Ovary (tissue), 9 donors: Measurements from ENCODE around the gene RBFOX2. TPM values are rescaled to one million over a fixed set of nuclear protein-coding genes. Genes with fewer than 3 reads are reported as not detected.

Source experiments
- DNase-seq, 5 donors: peaks; one replicate each; pipeline ENCODE4 v3.0.0-alpha.2; 2019 to 2020
- H3K27ac ChIP-seq, 2 donors: fragments of 200-600 bp; one replicate each; pipeline versions ENCODE4 v1.5.1 to v1.8.0; 2019 to 2022
- H3K27me3 ChIP-seq: fragments of 200-600 bp; one replicate; pipeline ENCODE4 v1.8.0; 2022
- H3K36me3 ChIP-seq: fragments of 200-600 bp; sonication (generic); one replicate; pipeline ENCODE4 v1.5.1; 2019
- H3K4me1 ChIP-seq: one replicate; pipeline ENCODE4 v1.8.1; 2013; ENCODE audit warnings: mild to moderate bottlenecking, moderate library complexity; ENCODE audit not compliant: insufficient read depth
- H3K4me3 ChIP-seq: fragments of 200-600 bp; sonication (generic); one replicate; pipeline ENCODE4 v1.5.1; 2017
- H3K9me3 ChIP-seq, 2 donors: fragments of 200-600 bp in 1 of 2; sonication (generic) in 1 of 2; one replicate each; pipeline versions ENCODE4 v1.5.1 to v1.8.1; 2013 to 2019; ENCODE audit warnings: mild to moderate bottlenecking in 1 of 2, moderate library complexity in 1 of 2
- EP300 ChIP-seq: sonication (generic); formaldehyde crosslinking; IDR thresholded peaks from one replicate; pipeline ENCODE4 v1.6.1; 2017; ENCODE audit warnings: antibody characterized with exemption
- POLR2A ChIP-seq: fragments of 450-650 bp; IDR thresholded peaks from one replicate; pipeline ENCODE4 v1.6.1; 2017; ENCODE audit warnings: antibody characterized with exemption, mild to moderate bottlenecking, moderate library complexity
- WGBS, 3 donors: extraction: QIAGEN DNeasy Blood & Tissue Kit in 1 of 3; methylation state at CpG; one replicate each; pipeline versions ENCODE4 v1.1.5 to v1.1.7; 2013 to 2017; 5-methylcytosine and 5-hydroxymethylcytosine counted together
- intact Hi-C, 4 donors: fragments of 100-400 bp; cut with DNase I; formaldehyde crosslinking; loops; one replicate each; pipeline versions ENCODE4 v1.11.0 to v1.15.1; 2022 to 2023
- polyA plus RNA-seq, 2 donors: library from polyadenylated mRNA; stranded (reverse); fragments of 200-250 nt in 1 of 2; fragments of 350-450 nt in 1 of 2; fragmentation: Illumina TruSeq in 1 of 2; extraction: RNeasy Lipid Tissue Mini Kit (QIAGEN cat#74804) in 1 of 2; gene quantifications; one replicate each; pipeline ENCODE4 v1.2.3, GENCODE V29; 2013 to 2014
- total RNA-seq, 7 donors: library from RNA; depleted of rRNA in 2 of 7; stranded (reverse); fragments of >200 nt in 2 of 7; fragmentation: NEBNext Ultra II Directional in 3 of 7; extraction: Animal tissue kit (Norgen Biotek cat#: 25700) in 3 of 7; gene quantifications; one replicate each; pipeline versions ENCODE4 v1.1.0 to v1.2.4, GENCODE V29; 2016 to 2023
- TF ChIP-seq, protein P1 (sequence below), 3 donors: fragments of 450-650 bp in 2 of 3; fragments of 200-600 bp in 1 of 3; IDR thresholded peaks; one replicate each; pipeline versions ENCODE4 v1.5.1 to v1.8.0; 2016 to 2022; ENCODE audit warnings: antibody characterized with exemption in 3 of 3, mild to moderate bottlenecking in 1 of 3
- donor health status: DM: no; HTN: no; CAD: no; lungs with moderate emphysema.
- donor health status: DM: no; HTN: no; CAD: no.
- donor health status: Bipolar disorder and iron deficiency.
- donor health status: DM: yes; HTN: yes; CAD: no.
- donor health status: DM: no; HTN: no; CAD: no.
- donor health status: DM: yes; HTN: yes; CAD: no.

RBFOX2 gene
- total and polyA plus RNA-seq, 9 donors: 68.7 to 140 (median 128) TPM

DNA sequence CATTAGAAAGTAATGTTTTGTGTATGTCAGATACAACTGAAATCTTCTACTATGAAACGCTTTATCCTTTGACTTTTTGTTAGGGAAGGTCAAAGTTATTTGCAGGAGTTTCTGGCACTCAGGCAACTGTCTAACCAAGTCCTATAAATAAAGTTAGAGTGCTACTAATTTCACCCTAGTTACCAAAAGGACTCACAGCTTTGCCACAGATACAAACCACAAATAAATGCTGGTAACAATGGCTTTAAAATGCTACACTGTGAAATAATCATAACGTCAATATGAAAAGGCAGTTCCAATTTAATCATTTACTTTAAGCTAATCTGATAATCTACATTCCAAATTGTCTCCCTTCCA is 124.3 kb downstream of the RBFOX2 start:
- intact Hi-C loops: loop anchor here in 1 of 4 donors (10.0 kb wide), 1 partner anchor 60 kb away; no protein-coding TSS in a partner anchor
- 33 to 46% (median 42%) methylated on average over 2 of the region's 2 CpGs for WGBS, 3 donors
- peaks cover 13% of the 10 kb centered on the region for H3K4me1 ChIP-seq

DNA sequence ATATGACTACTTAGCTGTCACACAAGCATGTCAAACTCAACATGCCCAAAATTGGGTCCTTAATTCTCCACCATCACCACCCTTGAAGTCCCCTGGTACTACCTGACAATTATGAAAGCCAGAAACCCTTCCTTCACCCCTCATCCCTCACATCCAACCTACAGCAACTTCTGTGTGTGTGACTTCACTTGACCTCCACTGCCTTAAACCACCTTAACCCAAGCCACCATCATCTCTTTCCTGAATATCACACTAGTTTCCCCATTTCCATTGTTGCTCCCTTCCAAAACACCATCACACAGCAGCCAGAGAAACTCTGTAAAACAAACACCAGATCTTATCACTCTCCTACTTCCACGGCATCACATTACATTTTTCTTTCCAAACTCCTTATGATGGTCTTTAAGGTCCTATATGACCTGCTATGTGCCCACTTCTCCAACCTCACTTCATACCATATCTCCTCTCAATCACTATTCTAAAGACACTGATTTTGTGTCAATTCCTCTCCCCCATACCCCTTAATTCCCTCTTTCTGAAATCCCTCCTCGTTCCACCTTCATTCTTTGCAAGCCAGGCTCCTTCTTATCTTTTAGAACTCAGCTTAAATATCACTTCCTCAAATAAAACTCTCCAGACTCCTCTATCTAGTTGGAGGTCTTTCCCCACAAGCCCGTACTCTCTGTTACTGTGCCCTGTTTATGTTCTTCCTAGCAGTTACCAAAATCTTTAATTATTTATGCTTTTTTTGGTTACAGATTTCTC is 124.9 kb downstream of the RBFOX2 start:
- no peaks in the 10 kb centered on the region for H3K27me3 ChIP-seq
- H3K27ac ChIP-seq: no peak overlapping the region
- intact Hi-C loops: loop anchor here in 1 of 4 donors (10.0 kb wide), 1 partner anchor 59 kb away; no protein-coding TSS in a partner anchor
- H3K36me3 ChIP-seq: no peaks in the 10 kb centered on the region
- TF ChIP-seq EP300 (no peak), POLR2A (no peak)
- TF ChIP-seq, protein P1, sequence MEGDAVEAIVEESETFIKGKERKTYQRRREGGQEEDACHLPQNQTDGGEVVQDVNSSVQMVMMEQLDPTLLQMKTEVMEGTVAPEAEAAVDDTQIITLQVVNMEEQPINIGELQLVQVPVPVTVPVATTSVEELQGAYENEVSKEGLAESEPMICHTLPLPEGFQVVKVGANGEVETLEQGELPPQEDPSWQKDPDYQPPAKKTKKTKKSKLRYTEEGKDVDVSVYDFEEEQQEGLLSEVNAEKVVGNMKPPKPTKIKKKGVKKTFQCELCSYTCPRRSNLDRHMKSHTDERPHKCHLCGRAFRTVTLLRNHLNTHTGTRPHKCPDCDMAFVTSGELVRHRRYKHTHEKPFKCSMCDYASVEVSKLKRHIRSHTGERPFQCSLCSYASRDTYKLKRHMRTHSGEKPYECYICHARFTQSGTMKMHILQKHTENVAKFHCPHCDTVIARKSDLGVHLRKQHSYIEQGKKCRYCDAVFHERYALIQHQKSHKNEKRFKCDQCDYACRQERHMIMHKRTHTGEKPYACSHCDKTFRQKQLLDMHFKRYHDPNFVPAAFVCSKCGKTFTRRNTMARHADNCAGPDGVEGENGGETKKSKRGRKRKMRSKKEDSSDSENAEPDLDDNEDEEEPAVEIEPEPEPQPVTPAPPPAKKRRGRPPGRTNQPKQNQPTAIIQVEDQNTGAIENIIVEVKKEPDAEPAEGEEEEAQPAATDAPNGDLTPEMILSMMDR (IDR thresholded peaks at IDR 0.05): no peak
- H3K4me1 ChIP-seq: peaks cover 13% of the 10 kb centered on the region
- no peak for DNase-seq
- H3K4me3 ChIP-seq: no peak overlapping the region
- 40 to 51% (median 49%) methylated on average over 3 of the region's 3 CpGs for WGBS, 3 donors
- H3K9me3 ChIP-seq: no peaks in the 10 kb centered on the region

More for the DNA sequence above, 124.3 kb downstream of the RBFOX2 start:
- no peak for DNase-seq
- no peak overlapping the region for H3K27ac ChIP-seq
- TF ChIP-seq EP300 (no peak), POLR2A (no peak)
- TF ChIP-seq, protein P1 (IDR thresholded peaks at IDR 0.05): no peak
- H3K27me3 ChIP-seq: no peaks in the 10 kb centered on the region
- no peaks in the 10 kb centered on the region for H3K36me3 ChIP-seq
- no peaks in the 10 kb centered on the region for H3K9me3 ChIP-seq
- no peak overlapping the region for H3K4me3 ChIP-seq

DNA sequence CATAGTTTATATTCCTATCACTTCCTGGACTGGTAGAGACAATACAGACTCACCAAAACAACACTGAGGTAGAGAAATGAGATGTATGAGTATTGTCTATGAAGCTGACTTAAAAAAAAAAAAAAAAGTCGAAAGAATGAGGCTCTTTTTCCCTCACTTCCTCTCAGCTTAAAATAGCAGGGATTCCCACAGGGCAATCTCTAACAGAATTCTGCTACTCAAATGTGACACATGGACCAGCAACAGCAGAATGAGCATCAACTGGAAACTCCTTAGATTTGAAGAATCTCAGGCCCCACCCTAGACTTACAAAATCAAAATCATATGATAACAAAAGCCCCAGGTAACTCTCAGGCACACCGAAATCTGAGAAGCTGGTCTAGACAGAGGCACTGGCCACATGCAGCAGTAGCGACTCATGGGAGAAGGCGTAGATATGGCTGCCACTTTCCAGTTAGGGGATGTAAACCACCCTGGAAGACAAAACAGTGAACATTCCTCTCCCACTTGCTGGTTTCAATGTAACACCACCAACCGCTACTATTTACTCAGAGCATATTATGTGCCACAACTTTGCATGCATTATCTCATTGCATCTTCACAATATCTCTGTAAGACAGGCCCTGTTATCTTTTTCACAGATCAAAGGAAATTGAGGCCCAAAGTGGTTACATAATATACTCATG is 128.0 kb downstream of the RBFOX2 start:
- Histone ChIP-seq H3K27me3 (no peaks in the 10 kb centered on the region), H3K27ac (no peak overlapping the region), H3K9me3 (no peaks in the 10 kb centered on the region), H3K4me3 (no peak overlapping the region), H3K4me1 (peaks cover 14% of the 10 kb centered on the region), H3K36me3 (no peaks in the 10 kb centered on the region)
- no peak for DNase-seq
- intact Hi-C loops: loop anchor here in 1 of 4 donors (10.0 kb wide), 1 partner anchor 56 kb away; no protein-coding TSS in a partner anchor
- 61 to 75% (median 72%) methylated on average over 5 of the region's 5 CpGs for WGBS, 3 donors
- TF ChIP-seq, protein P1 (IDR thresholded peaks at IDR 0.05): no peak
- TF ChIP-seq POLR2A (no peak), EP300 (no peak)

DNA sequence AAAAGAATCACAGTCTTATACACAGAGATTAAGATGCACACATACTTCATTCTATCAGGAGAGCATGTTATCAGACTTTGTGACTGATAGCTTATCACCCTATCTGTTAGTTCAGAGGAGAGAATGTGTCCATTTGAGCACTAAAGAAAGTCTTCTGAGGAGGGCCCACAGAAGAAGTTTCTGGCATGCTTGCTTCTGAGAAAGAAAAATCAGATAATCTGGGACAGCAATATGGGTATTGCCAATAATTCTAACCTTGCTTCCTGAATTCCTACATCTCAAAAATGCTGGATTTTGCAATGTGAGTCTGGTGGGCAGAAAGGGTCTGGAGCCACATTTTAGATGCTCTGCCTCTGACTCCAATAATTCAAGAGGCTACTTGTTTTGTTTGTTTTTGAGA is 128.9 kb downstream of the RBFOX2 start:
- no peak overlapping the region for H3K27ac ChIP-seq
- no peaks in the 10 kb centered on the region for H3K27me3 ChIP-seq
- no peak overlapping the region for H3K4me3 ChIP-seq
- TF ChIP-seq, protein P1 (IDR thresholded peaks at IDR 0.05): no peak
- TF ChIP-seq EP300 (no peak), POLR2A (no peak)
- no peaks in the 10 kb centered on the region for H3K9me3 ChIP-seq
- peaks cover 18% of the 10 kb centered on the region for H3K4me1 ChIP-seq
- no peak for DNase-seq
- intact Hi-C loops: loop anchor here in 2 of 4 donors (10.0 kb wide), 1 partner anchor 55 kb away; no protein-coding TSS in a partner anchor
- H3K36me3 ChIP-seq: no peaks in the 10 kb centered on the region
